Heart left ventricle (tissue), 13 donors: Measurements from ENCODE around the gene ANXA4.

Experiments used
- CTCF ChIP-seq, 12 donors: fragments of 200-600 bp; sonication (generic) in 4 of 12; IDR thresholded peaks; one replicate each; pipeline versions ENCODE4 v1.5.0 to v1.8.0; 2018 to 2022; ENCODE audit warnings: antibody characterized with exemption in 12 of 12, mild to moderate bottlenecking in 5 of 12
- POLR2A ChIP-seq, 2 donors: fragments of 450-650 bp; IDR thresholded peaks; one replicate each; pipeline ENCODE4 v1.6.1; 2017; ENCODE audit warnings: antibody characterized with exemption in 2 of 2, mild to moderate bottlenecking in 2 of 2, moderate library complexity in 2 of 2
- donor health status: ischemic (EF 13 %, LVEDD 7.1; RV severe dilation, severe dysfunction).
- donor health status: DM: no; HTN: yes; CAD: no.
- donor health status: DM: no; HTN: no; CAD: no.
- donor health status: ischemic (EF 25% LVEDD 6.9; RV normal size, moderate dysfunction).
- donor health status: ischemic (EF 25% LVEDD 5.7; RV mildly dilated, moderate dysfunction).
- donor health status: ischemic (EF 35%, LVEDD 5.7; RV mildly dilated, moderate dysfunction).
- donor health status: nonischemic (EF 11% LVEDD 7.7; RV severe dilation, severe dysfunction).
- donor health status: DM: yes; HTN: yes; CAD: no.
- donor health status: PGD.
- donor health status: ischemic (EF 29% LVEDD 5.4; RV normal size, mild dysfunction).
- donor health status: nonischemic (EF 23%, LVEDD 6.1; RV moderate dilation, normal function).

GRCh38 chr2:69816923-69817542 is 75.1 kb downstream of the ANXA4 start:
- TF ChIP-seq POLR2A (IDR thresholded peaks at IDR 0.05), result no peak
- peak; percentile 86 to 96 (median 90) for TF ChIP-seq CTCF (IDR thresholded peaks at IDR 0.05)
